Measurements from ENCODE around the gene RFX3.

GRCh38 chr9:3205421-3206095 lies 320.2 kb downstream of the RFX3 start:
- TF ChIP-seq CTCF (IDR thresholded peaks at IDR 0.05; ENCODE audit: low read length) = no peak
- TF ChIP-seq EZH2phosphoT487 (IDR thresholded peaks at IDR 0.05; ENCODE audit: low read length) = no peak
- no peak for TF ChIP-seq EZH2 (optimal IDR thresholded peaks at IDR 0.05; ENCODE audit: low read depth, low read length)

Data from MM.1S (cell line).